GM19099 (cell line): ENCODE measurements around the gene SNAPIN.

Source experiments
- POLR2A ChIP-seq: IDR thresholded peaks from 3 replicates; pipeline ENCODE4 v1.6.1; 2011; ENCODE audit warnings: low read depth; ENCODE audit not compliant: insufficient read length; ENCODE audit errors: extremely low read depth

Gene SNAPIN

GRCh38 chr1:153698020-153698922, 39.8 kb downstream of the SNAPIN start:
- TF ChIP-seq POLR2A = peak; percentile 19

GRCh38 chr1:153698923-153699714, 40.6 kb downstream of the SNAPIN start:
- no peak for TF ChIP-seq POLR2A

DNA sequence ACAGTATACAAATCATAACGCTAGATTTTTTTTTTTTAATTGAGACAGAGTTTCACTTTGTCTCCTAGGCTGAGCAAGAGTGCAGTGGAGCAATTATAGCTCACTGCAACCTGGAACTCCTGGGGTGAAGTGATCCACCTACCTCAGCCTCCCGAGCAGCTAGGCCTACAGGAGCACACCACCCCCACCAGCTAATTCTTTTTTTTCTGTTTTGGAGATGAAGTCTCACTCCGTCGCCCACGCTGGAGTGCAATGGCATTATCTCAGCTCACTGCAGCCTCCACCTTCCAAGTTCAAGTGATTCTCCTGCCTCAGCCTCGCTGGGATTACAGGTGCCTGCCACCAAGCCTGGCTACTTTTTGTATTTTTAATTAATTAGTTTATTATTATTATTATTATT, 41.3 kb downstream of the SNAPIN start:
- TF ChIP-seq POLR2A = no peak

- TF ChIP-seq POLR2A = no peak
Observed at GRCh38 chr1:153705484-153705883, 47.0 kb downstream of the SNAPIN start.

DNA sequence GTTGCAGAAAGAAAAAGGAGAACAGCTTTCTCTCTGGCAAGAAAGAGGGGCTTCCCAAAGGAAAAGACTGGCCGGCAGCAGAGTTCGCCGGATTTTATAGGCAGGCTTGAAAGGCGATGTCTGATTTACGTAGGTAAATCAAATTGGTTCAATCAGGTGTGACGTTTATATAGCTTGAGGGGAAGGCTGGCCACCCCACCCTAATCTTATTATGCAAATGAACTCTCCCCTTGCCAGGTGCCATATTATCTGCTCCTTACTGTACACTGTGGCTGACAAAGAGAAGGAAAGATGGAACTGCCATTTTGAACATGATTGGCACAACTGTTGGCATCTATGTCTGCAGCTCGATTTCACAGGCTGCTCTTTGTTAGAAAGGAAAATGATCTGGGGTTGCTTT, 52.5 kb downstream of the SNAPIN start:
- TF ChIP-seq POLR2A = no peak
